HepG2 (cell line): ENCODE measurements around the gene ITGB2. TPM values are rescaled to one million over a fixed set of nuclear protein-coding genes. Genes with fewer than 3 reads are reported as not detected.

ENCODE experiments used
- ATAC-seq: fragments of 200-7000 bp; cut with Tn5 transposase; 3 replicates; pipeline ENCODE4 v1.9.1; 2020; ENCODE audit warnings: mild to moderate bottlenecking, moderate library complexity
- BruUV-seq: library from RNA; stranded (reverse); fragments of 400-500 nt; replicated peaks from 2 replicates; lab custom pipeline; 2021; lab: Mats Ljungman, UMichigan
- CTCF ChIA-PET: fragments of 300-600 bp; formaldehyde crosslinking; extraction: SDS; loops from one replicate; lab custom pipeline; 2021; ENCODE audit warnings: low total read pairs, inconsistent platforms, low intra/inter-chr PET ratio; lab: Yijun Ruan, JAX
- POLR2A ChIA-PET: fragments of 350-600 bp; sonication (Branson Sonifier 250); formaldehyde crosslinking; loops from one replicate; lab custom pipeline; 2020; ENCODE audit warnings: antibody characterized with exemption, inconsistent platforms; lab: Yijun Ruan, JAX
- DNase-seq: peaks from one replicate; pipeline ENCODE4 v3.0.0-alpha.2; 2015; ENCODE audit warnings: low spot score
- FAIRE-seq: peaks from 3 replicates; lab custom pipeline; 2011; peaks lifted over from hg19 to GRCh38; lab: Jason Lieb, UNC
- H2AFZ ChIP-seq: one replicate; pipeline ENCODE4 v1.6.1; 2011; ENCODE audit warnings: low read length, inconsistent platforms
- H3K27ac ChIP-seq: fragments of 300-600 bp; 3 replicates; pipeline ENCODE4 v1.8.0; 2011; ENCODE audit warnings: mixed run types, mild to moderate bottlenecking, mixed read lengths, low read length, inconsistent platforms; ENCODE audit not compliant: insufficient read depth; ENCODE audit errors: extremely low read length
- H3K27me3 ChIP-seq, 2 experiments: fragments of 200-600 bp in 1 of 2; 2 replicates in 1 of 2; 3 replicates in 1 of 2; pipeline versions ENCODE4 v1.6.0 to v1.8.0; 2011; ENCODE audit warnings: low read length in 2 of 2, mild to moderate bottlenecking in 2 of 2, moderate library complexity in 2 of 2, inconsistent platforms in 1 of 2; ENCODE audit not compliant: insufficient read depth in 2 of 2, control insufficient read depth in 1 of 2
- H3K36me3 ChIP-seq, 2 experiments: fragments of 200-600 bp in 1 of 2; replicated peaks in 1 of 2; 2 replicates in 1 of 2; 3 replicates in 1 of 2; pipeline versions ENCODE4 v1.5.1 to v1.8.0; 2011; ENCODE audit warnings: low read length in 2 of 2, inconsistent platforms in 1 of 2; ENCODE audit not compliant: insufficient read depth in 2 of 2, control insufficient read depth in 1 of 2
- H3K4me1 ChIP-seq: 2 replicates; pipeline ENCODE4 v1.5.1; 2012; ENCODE audit warnings: low read length, inconsistent platforms; ENCODE audit not compliant: insufficient read depth
- H3K4me2 ChIP-seq: 2 replicates; pipeline ENCODE4 v1.6.0; 2011; ENCODE audit warnings: low read depth, low read length, inconsistent platforms
- H3K4me3 ChIP-seq, 3 experiments: fragments of 200-600 bp in 1 of 3; sonication (generic), shearing (Covaris generic) in 1 of 3; replicated peaks in 1 of 3; 2 replicates each; pipeline ENCODE4 v1.5.1; 2011 to 2016; ENCODE audit warnings: low read length in 3 of 3, inconsistent platforms in 2 of 3, low read depth in 2 of 3, mild to moderate bottlenecking in 2 of 3, control low read depth in 1 of 3, mixed read lengths in 1 of 3; ENCODE audit not compliant: insufficient read depth in 1 of 3
- H3K79me2 ChIP-seq: one replicate; pipeline ENCODE4 v1.6.1; 2011; ENCODE audit warnings: low read length, inconsistent platforms; ENCODE audit not compliant: insufficient read depth
- H3K9ac ChIP-seq: 2 replicates; pipeline ENCODE4 v1.6.0; 2011; ENCODE audit warnings: mild to moderate bottlenecking, low read depth, low read length, inconsistent platforms; ENCODE audit not compliant: insufficient read depth
- H3K9me3 ChIP-seq: 2 replicates; pipeline ENCODE4 v1.5.1; 2012; ENCODE audit warnings: mild to moderate bottlenecking, low read length
- H4K20me1 ChIP-seq: 2 replicates; pipeline ENCODE4 v1.6.0; 2011; ENCODE audit warnings: inconsistent platforms, mild to moderate bottlenecking, low read length, moderate library complexity; ENCODE audit not compliant: insufficient read depth
- HNRNPL ChIP-seq: fragments of 200-400 bp; formaldehyde crosslinking; IDR thresholded peaks from 2 replicates; pipeline ENCODE4 v1.6.1; 2017; ENCODE audit warnings: mild to moderate bottlenecking, low read depth, low read length
- POLR2AphosphoS2 ChIP-seq: IDR thresholded peaks from 2 replicates; pipeline ENCODE4 v1.6.1; 2011; ENCODE audit warnings: low read depth, low read length, improper control_type of control experiment
- ZNF768 ChIP-seq: sonication (generic); formaldehyde crosslinking; IDR thresholded peaks from 2 replicates; pipeline ENCODE4 v1.4.0; 2020; ENCODE audit warnings: missing genetic modification reagents
- WGBS: methylation state at CpG from one replicate; pipeline ENCODE4 v1.1.6; 2017; ENCODE audit warnings: low lambda C conversion rate; 5-methylcytosine and 5-hydroxymethylcytosine counted together
- in situ Hi-C: cut with HindIII; loops from 2 replicates; pipeline ENCODE4 v1.10.0; 2017; ENCODE audit warnings: low pct_unique_long_range_greater_than_20kb; ENCODE audit not compliant: extremely low pct_ligation_motif_present
- intact Hi-C: fragments of 100-400 bp; cut with micrococcal nuclease; formaldehyde crosslinking; loops from one replicate; pipeline ENCODE4 v1.10.0; 2022; ENCODE audit not compliant: unreplicated experiment
- polyA plus RNA-seq, 8 experiments: library from polyadenylated mRNA; depleted of rRNA in 3 of 8; stranded (reverse) in 7 of 8; unstranded in 1 of 8; fragments of >200 nt; fragmentation: Illumina TruSeq in 4 of 8; extraction: Trizol in 4 of 8; gene quantifications; 2 replicates each; pipeline versions ENCODE4 v1.2.1 to v1.2.3, GENCODE V29; 2011 to 2016; ENCODE audit warnings: low read depth in 4 of 8, missing spikeins in 1 of 8, mixed read lengths in 1 of 8; ENCODE audit not compliant: insufficient read depth in 1 of 8
- total RNA-seq, 5 experiments: library from RNA; depleted of rRNA; stranded (reverse); fragments of >200 nt; fragmentation: Illumina TruSeq; extraction: Trizol; gene quantifications; 2 replicates each; pipeline ENCODE4 v1.2.3, GENCODE V29; 2016; ENCODE audit warnings: low read depth in 1 of 5
- TF ChIP-seq, protein P1 (sequence below): sonication (generic); formaldehyde crosslinking; IDR thresholded peaks from 2 replicates; pipeline ENCODE4 v1.5.1; 2020; ENCODE audit warnings: mild to moderate bottlenecking, missing genetic modification reagents, moderate library complexity

ITGB2 gene
- total and polyA plus RNA-seq, 2 of the 13 experiments (the other 11 are each of a cell fraction or from before 2014, with no cell fraction given), result 4.2 to 18.0 TPM

DNA sequence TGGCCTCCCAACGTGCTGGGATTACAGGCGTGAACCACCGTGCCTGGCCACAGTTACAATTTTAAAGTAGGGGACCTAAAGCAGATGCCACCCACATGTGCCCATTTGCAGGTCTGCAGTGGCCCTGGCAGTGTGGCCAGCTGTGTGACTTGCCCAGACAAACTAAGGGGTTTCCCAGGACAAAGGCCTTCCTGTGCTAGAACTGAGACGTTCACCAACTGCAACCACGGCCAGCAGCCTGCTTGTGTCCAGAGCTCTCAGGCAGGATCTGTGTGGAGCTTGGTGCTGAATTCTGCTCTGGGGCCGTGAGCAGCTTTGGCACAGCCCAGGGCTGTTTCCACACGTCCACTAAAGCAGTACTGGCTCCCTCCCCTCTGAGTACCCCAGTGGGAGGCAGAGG is 36.6 kb downstream of the ITGB2 start:
- peak overlapping the region; percentile 6 for H3K27ac ChIP-seq
- in situ Hi-C loops (no loop called here), intact Hi-C loops (no loop called here)
- H3K9me3 ChIP-seq, result no peaks in the 10 kb centered on the region
- WGBS, result 60% methylated on average over 5 of the region's 7 CpGs
- no peaks in the 10 kb centered on the region; a peak in 1 of 5 replicates for H3K36me3 ChIP-seq
- H3K4me1 ChIP-seq, result peaks cover 75% of the 10 kb centered on the region
- ChIA-PET CTCF (no interaction called here), POLR2A (interaction anchor here (1.5 kb wide), 1 partner anchor 30 kb away, joined by 3 read pairs; no protein-coding TSS in a partner anchor)
- ATAC-seq (no peak), DNase-seq (no peak)
- H3K27me3 ChIP-seq, result no peaks in the 10 kb centered on the region
- H3K4me3 ChIP-seq, result no peak overlapping the region
- 0 out of 2 replicates have a peak overlapping the region, but pooled peaks have one; percentile 5 for H3K9ac ChIP-seq
- no peaks in the 10 kb centered on the region for H4K20me1 ChIP-seq
- H3K4me2 ChIP-seq, result no peak overlapping the region
- no TSS peak for BruUV-seq
- TF ChIP-seq ZNF768 (CRISPR knock-in tag), result 0 out of 2 replicates have a peak, but pooled peaks have one; percentile 25
- TF ChIP-seq POLR2AphosphoS2, result no peak
- TF ChIP-seq, protein P1, sequence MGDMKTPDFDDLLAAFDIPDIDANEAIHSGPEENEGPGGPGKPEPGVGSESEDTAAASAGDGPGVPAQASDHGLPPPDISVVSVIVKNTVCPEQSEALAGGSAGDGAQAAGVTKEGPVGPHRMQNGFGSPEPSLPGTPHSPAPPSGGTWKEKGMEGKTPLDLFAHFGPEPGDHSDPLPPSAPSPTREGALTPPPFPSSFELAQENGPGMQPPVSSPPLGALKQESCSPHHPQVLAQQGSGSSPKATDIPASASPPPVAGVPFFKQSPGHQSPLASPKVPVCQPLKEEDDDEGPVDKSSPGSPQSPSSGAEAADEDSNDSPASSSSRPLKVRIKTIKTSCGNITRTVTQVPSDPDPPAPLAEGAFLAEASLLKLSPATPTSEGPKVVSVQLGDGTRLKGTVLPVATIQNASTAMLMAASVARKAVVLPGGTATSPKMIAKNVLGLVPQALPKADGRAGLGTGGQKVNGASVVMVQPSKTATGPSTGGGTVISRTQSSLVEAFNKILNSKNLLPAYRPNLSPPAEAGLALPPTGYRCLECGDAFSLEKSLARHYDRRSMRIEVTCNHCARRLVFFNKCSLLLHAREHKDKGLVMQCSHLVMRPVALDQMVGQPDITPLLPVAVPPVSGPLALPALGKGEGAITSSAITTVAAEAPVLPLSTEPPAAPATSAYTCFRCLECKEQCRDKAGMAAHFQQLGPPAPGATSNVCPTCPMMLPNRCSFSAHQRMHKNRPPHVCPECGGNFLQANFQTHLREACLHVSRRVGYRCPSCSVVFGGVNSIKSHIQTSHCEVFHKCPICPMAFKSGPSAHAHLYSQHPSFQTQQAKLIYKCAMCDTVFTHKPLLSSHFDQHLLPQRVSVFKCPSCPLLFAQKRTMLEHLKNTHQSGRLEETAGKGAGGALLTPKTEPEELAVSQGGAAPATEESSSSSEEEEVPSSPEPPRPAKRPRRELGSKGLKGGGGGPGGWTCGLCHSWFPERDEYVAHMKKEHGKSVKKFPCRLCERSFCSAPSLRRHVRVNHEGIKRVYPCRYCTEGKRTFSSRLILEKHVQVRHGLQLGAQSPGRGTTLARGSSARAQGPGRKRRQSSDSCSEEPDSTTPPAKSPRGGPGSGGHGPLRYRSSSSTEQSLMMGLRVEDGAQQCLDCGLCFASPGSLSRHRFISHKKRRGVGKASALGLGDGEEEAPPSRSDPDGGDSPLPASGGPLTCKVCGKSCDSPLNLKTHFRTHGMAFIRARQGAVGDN (CRISPR knock-in tag), result peak; percentile 35
- peak; percentile 90 for TF ChIP-seq HNRNPL
- TF ChIP-seq, all 625 proteins: peak for 3
- Histone ChIP-seq H2AFZ (no peak overlapping the region), H3K79me2 (no peaks in the 10 kb centered on the region)
- FAIRE-seq, result no peak
